Placental pericyte (primary cell): ENCODE measurements around the gene PCDHGA8. TPM values are rescaled to one million over a fixed set of nuclear protein-coding genes. Genes with fewer than 3 reads are reported as not detected.

Experiments
- total RNA-seq: library from RNA; depleted of rRNA; stranded (reverse); fragments of >200 nt; gene quantifications from 2 replicates; pipeline ENCODE4 v1.2.3, GENCODE V29; 2012

Gene PCDHGA8
- 2.4 and 3.3 TPM in 2 replicates for total RNA-seq

DNA sequence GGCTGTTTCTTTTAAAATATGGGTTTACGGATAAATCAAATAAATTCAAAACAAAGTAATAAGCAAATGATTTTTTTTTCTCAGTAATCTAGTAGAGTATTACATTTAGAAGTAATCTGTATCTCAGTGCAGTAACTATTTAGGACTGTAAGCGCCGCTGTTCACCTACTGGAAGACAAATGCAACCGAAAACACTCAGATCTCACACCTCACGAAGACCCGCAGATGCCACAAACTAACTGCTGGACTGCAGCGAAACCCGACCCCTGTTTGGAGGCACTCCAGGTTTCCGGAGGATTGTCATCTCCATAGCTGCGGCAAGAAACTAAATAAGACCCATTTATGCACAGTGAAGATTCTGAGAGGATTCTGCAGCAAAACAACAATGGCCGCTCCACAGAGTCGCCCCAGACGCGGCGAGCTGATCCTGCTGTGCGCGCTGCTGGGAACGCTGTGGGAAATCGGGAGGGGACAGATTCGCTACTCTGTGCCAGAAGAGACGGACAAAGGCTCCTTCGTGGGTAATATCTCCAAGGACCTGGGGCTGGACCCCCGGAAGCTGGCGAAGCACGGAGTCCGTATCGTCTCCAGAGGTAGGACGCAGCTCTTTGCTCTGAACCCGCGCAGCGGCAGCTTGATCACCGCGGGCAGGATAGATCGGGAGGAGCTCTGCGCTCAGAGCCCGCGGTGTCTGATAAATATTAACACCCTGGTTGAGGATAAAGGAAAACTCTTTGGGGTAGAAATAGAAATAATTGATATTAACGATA is at the start of gene PCDHGA8:
PCDHGA8 (plus strand) TSS at position 205 of the 770 bp plus-strand sequence; CDS start at position 386, 181 bp downstream.

DNA sequence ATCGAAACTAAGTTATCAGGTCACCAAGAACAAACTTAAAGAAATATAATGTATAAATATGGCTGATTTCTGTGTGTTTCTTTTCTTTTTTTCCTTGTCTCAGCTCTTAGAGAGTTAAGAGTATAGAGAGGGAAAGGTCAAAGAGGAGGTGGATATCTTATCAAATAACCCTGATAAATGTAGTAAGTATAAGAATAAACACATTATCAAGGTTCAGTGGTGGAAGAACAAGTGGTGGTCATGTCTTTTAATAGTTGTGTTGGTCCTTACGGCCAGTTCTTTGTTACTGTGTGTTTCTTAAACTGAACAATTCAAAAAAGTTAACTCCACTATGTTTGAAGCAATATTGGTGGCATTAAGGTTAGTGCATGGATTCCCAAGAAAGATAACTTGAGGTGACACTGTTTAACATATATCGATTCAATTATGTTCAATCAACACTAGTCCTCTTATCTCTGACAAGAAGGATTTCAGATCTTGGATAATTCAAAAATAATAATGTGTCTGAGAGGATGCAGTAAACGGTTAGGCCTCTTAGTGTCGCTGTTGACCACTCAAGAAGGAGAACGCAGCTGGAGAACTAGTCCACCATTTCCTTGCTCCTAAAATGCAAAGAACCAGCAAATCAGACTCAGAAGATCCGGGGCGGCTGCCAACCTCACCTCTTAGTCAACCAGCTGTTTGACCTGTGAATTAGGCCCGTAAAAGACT is 49.0 kb upstream of the PCDHGA8 start, which contains the start of gene PCDHGA3:
PCDHGA3 (plus strand) TSS at position 588 of the 711 bp plus-strand sequence. CDS start 205 bp downstream, outside the sequence.

DNA sequence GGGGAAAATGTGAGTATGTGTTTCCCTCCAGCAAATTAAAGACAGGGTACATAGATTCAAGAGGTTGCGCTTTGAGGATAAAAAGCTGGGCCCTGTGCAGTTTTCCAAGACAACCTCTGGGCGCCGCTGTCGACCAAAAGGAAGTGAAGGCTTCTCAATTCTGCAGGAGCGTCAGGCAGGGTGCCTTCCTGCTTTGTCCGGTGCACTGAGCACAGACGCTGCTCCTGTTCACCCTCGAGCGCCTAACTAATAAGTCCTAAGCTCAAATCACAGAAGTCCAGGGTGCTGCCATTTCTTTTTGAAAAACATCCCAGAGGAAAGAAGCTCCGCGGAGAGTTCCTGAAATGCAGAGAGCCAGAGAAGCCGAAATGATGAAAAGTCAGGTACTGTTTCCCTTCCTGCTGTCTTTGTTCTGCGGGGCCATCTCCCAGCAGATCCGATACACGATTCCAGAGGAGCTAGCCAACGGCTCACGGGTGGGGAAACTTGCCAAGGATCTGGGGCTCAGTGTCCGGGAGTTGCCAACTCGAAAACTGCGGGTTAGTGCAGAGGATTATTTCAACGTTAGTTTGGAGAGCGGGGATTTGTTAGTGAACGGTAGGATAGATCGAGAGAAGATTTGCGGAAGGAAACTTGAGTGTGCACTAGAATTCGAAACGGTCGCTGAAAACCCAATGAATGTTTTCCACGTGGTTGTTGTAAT is 42.4 kb upstream of the PCDHGA8 start, which contains the start of gene PCDHGB1:
PCDHGB1 (plus strand) TSS at position 183 of the 703 bp plus-strand sequence; CDS start at position 345, 162 bp downstream.

DNA sequence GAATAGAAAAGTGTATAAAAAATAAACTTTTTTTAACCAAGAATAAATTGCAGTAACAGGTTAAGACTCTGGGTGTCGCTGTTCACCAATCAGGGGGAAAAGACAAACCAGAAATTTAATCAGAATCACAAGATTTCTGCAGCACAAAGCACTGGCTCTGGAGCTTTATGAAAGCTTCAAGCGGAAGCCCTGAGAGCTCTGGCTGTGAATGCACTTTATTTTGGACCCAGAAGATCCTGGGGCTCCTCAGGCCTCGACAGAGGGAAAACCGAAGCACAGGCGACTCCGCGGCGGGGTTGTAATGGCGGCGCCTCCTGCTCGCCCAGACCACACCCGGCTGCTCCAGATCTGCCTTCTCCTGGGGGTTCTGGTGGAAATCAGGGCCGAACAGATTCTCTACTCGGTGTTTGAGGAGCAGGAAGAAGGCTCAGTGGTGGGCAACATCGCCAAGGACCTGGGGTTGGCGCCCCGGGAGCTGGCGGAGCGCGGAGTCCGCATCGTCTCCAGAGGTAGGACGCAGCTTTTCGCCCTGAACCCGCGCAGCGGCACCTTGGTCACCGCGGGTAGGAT is 37.4 kb upstream of the PCDHGA8 start, which contains the start of gene PCDHGA4:
PCDHGA4 (plus strand) TSS at position 122 of the 570 bp plus-strand sequence; CDS start at position 209, 87 bp downstream.

DNA sequence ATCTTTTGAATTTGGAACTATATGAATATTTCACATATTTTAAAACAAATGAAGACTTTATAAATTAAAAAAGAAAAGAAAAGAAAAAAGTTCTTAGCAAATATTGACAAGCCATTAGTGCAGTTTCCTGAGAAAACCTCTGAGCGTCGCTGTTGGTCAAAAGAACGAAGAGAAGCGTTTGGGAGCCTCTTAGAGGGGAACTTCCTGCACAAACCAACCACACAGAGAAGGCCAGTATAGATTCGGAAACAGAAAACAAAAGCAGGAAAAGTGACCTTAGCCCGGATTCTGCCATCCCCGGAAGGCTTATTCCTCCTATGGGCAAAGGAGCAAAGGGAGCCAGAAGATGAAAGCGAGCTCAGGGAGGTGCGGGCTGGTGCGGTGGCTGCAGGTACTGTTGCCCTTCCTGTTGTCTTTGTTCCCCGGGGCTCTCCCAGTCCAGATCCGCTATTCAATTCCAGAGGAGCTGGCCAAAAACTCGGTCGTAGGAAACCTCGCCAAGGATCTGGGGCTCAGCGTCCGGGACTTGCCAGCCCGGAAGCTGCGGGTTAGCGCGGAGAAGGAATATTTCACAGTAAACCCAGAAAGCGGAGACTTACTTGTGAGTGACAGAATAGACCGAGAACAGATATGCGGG is 32.5 kb upstream of the PCDHGA8 start, which contains the start of gene PCDHGB2:
PCDHGB2 (plus strand) TSS at position 205 of the 637 bp plus-strand sequence; CDS start at position 347, 142 bp downstream.

GRCh38 chr5:141363952-141364660 is 28.3 kb upstream of the PCDHGA8 start, which contains the start of gene PCDHGA5:
Gene PCDHGA5, plus strand, starts transcription at chr5:141364162. Its CDS starts 169 bp downstream, at chr5:141364331.

GRCh38 chr5:141369994-141370848 is 22.2 kb upstream of the PCDHGA8 start, which contains the start of gene PCDHGB3:
Gene PCDHGB3, plus strand, starts transcription at chr5:141370242. Its CDS starts 153 bp downstream, at chr5:141370395.

DNA sequence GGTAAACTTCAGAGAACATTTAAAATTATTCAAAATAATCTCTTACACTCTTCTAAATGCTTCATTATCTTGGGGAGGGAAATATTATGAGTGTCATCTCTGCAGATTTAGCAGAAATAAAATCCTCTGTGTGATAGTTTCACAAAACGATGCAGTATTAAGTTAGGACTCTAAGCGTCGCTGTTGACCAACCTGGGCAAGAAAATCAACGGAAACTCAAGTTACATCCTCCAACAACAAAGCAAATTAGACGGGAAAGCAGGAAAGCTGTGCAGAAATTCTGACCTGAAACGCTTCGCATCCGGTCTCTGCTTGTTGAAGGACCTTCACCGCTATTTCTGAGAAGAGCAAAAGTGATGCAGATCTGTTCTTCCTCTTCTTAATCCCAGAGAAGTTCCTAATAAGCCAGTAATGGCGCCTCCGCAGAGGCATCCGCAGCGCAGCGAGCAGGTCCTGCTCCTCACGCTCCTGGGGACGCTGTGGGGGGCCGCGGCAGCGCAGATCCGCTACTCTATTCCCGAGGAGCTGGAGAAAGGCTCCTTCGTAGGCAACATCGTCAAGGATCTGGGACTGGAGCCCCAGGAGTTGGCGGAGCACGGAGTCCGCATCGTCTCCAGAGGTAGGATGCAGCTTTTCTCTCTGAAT is 18.6 kb upstream of the PCDHGA8 start, which contains the start of gene PCDHGA6:
PCDHGA6 (plus strand) TSS at position 219 of the 645 bp plus-strand sequence; CDS start at position 412, 193 bp downstream.

GRCh38 chr5:141382469-141383294 is 9.8 kb upstream of the PCDHGA8 start, which contains the start of gene PCDHGA7:
Gene PCDHGA7, plus strand, starts transcription at chr5:141382742. Its CDS starts 158 bp downstream, at chr5:141382900.

GRCh38 chr5:141387557-141388311 is 4.7 kb upstream of the PCDHGA8 start, which contains the start of gene PCDHGB4:
Gene PCDHGB4, plus strand, starts transcription at chr5:141387698. Its CDS starts 187 bp downstream, at chr5:141387885.

GRCh38 chr5:141397756-141398551 is 5.5 kb downstream of the PCDHGA8 start, which contains the start of gene PCDHGB5:
Gene PCDHGB5, plus strand, starts transcription at chr5:141397947. Its CDS starts 181 bp downstream, at chr5:141398128.

DNA sequence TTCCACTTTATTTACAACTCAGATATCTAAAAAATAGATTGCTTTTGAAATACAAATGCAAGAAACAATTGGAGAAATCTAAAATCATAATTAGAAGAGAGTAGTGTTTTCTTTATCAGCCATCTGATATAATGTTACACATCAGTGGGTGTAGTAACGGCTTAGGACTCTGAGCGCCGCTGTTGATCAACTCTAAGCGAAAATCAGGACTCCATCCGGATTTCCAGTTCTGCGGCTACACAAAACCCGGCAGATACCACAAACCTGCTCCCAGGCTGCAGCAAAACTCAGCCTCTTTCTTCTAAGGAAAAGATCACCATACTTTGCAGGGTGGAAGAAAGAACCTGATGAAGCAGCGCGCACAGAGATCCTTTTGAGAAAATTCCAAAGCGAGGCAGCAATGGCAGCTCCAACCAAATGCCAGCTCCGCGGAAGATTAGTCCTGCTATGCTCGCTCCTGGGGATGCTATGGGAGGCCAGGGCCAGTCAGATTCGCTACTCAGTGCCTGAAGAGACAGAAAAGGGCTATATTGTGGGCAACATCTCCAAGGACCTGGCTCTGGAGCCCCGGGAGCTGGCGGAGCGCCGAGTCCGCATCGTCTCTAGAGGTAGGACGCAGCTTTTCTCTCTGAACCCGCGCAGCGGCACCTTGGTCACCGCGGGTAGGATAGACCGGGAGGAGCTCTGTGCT is 10.3 kb downstream of the PCDHGA8 start, which contains the start of gene PCDHGA9:
PCDHGA9 (plus strand) TSS at position 226 of the 691 bp plus-strand sequence; CDS start at position 401, 175 bp downstream.

DNA sequence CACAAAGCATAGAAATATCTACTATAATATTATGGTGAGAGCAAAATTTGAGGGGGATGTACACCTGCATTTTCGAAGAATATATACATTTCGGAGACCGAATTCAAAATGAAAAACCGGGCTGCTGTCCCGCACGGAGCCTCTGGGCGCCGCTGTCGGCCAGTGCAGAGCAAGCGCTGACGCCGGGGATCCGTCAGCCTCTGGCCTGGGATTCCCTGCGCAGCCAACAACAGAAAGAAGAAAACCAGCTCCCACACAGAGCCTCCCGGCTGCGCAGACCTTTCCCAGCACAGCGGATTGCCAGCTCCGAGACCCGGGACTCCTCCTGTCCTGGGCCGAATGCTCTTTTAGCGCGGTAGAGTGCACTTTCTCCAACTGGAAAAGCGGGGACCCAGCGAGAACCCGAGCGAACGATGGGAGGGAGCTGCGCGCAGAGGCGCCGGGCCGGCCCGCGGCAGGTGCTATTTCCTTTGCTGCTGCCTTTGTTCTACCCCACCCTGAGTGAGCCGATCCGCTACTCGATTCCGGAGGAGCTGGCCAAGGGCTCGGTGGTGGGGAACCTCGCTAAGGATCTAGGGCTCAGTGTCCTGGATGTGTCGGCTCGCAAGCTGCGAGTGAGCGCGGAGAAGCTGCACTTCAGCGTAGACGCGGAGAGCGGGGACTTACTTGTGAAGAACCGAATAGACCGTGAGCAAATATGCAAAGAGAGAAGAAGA is 15.5 kb downstream of the PCDHGA8 start, which contains the start of gene PCDHGB6:
PCDHGB6 (plus strand) TSS at position 232 of the 716 bp plus-strand sequence; CDS start at position 414, 182 bp downstream.

DNA sequence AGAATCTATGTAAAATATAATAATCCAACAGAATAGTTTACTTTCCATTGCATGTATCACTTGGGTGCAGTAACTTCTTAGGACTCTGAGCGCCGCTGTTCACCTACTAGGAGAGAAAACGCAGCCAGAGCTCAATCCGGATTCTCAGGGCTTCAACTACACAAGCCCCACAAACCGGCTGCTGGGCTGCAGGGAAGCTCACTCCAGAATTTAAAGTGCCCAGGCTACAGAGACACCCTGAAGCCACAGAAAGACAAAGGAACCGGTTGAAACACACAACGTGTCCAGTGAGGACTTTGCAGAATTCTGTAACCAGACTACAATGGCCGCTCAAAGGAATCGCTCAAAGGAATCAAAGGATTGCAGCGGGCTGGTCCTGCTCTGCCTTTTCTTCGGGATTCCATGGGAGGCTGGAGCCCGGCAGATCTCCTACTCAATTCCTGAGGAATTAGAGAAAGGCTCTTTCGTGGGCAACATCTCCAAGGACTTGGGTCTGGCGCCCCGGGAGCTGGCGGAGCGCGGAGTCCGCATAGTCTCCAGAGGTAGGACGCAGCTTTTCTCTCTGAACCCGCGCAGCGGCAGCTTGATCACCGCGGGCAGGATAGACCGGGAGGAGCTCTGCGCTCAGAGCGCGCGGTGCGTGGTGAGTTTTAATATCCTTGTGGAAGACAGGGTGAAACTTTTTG is 20.6 kb downstream of the PCDHGA8 start, which contains the start of gene PCDHGA10:
PCDHGA10 (plus strand) TSS at position 134 of the 686 bp plus-strand sequence; CDS start at position 323, 189 bp downstream.

